GM10266 (cell line): Measurements from ENCODE around the gene RHEB.

Source experiments
- DNase-seq: peaks from one replicate; pipeline ENCODE4 v3.0.0; 2012; ENCODE audit errors: extremely low spot score
- CTCF ChIP-seq: IDR thresholded peaks from 2 replicates; pipeline ENCODE4 v1.5.1; 2012; ENCODE audit warnings: mild to moderate bottlenecking, low read depth; ENCODE audit not compliant: control insufficient read depth, insufficient read depth; ENCODE audit errors: missing control alignments

Gene RHEB

GRCh38 chr7:151501676-151502075 is 18.0 kb downstream of the RHEB start:
- TF ChIP-seq CTCF: no peak
- no peak for DNase-seq

DNA sequence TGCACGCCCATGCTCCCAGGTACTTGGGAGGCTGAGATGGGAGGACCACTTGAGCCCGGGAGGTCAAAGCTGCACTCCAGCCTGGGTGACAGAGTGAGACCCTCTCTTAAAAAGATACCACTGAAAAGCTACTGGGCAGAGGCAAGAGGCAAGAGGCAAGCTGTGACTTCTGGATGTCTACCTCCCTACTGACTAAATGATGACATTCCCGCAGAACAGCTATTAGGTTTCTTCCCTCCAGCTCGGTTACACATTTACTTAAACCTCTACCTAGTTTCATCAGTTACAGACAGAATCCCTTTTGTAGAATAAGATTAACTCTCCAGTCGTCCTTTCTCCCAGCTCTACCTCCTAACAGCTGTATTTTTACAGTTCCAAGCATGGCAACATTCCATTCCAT is 21.2 kb downstream of the RHEB start:
- TF ChIP-seq CTCF: no peak
- no peak for DNase-seq

- TF ChIP-seq CTCF: no peak
- DNase-seq: no peak
These were observed 22.3 kb downstream of the RHEB start for GRCh38 chr7:151497306-151497871.

GRCh38 chr7:151495360-151495759 is 24.3 kb downstream of the RHEB start:
- no peak for TF ChIP-seq CTCF
- DNase-seq: no peak

- no peak for DNase-seq
- TF ChIP-seq CTCF: no peak
These were observed 25.1 kb downstream of the RHEB start for GRCh38 chr7:151494298-151495284.

DNA sequence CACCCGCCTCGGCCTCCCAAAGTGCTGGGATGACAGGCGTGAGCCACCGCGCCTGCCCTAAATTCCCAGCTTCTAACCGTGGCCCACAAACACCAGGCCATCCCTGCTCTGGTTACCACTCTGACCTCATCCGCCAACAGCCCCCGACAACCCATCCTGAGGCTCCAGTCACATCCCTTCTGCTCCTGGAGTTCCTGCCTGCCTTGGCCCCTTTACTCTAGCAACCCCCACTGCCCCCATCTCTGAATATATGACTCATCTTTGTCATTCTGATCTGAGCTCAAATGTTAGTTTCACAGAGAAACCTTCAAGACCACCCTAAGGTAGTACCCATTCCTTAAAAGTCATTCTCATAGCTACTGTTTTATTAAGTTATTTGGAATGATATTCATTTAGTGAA is 26.6 kb downstream of the RHEB start:
- no peak for TF ChIP-seq CTCF

DNA sequence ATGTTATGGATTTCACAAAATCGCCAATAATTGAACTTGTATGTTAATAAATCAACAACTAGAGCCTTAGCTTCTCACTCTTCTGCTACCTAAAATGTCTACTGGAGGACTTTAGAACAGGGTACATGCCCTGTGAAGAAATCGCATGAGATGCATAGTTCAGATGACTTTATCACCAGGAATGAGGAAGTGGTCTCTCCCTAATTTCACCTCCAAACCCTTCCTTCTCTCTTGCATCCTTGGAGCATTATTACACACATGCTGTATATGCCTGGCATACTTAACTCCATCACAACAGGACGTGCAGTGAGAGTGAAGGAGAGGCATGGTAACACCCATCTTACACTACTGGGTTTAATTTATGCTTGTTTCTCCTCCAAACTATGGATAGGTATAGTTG is 27.8 kb downstream of the RHEB start:
- no peak for DNase-seq
- TF ChIP-seq CTCF: no peak

More for the DNA sequence above, 26.6 kb downstream of the RHEB start:
- no peak for DNase-seq
